ENCODE data around the gene TROAP. TPM values are rescaled to one million over a fixed set of nuclear protein-coding genes. Genes with fewer than 3 reads are reported as not detected.

The TROAP gene
- total and polyA plus RNA-seq, 9 of the 15 experiments (the other 6 are each of a cell fraction or from before 2014, with no cell fraction given), result 46.4 to 171 (median 59.8) TPM

DNA sequence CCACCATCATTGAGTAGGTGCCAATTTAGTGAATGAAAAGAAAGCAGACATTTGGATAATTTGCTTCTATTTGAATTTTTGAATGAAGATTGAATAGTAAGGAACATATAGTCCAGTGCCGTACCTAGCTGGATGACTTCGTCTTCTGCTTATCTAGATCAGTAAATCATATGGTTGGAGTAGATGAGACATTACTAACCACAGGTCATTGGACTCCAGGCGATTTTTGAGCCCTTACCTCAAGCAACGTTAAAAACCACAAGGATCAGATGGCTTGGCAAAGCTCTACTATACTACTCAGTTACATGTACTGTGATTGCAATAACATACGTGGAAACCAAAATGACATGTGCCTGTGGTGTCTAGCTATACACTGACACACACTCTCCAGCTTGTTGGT is 42.5 kb downstream of the TROAP start (continued):
- TF ChIP-seq, protein P1, sequence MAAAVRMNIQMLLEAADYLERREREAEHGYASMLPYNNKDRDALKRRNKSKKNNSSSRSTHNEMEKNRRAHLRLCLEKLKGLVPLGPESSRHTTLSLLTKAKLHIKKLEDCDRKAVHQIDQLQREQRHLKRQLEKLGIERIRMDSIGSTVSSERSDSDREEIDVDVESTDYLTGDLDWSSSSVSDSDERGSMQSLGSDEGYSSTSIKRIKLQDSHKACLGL (CRISPR knock-in tag; IDR thresholded peaks at IDR 0.05; ENCODE audit: borderline replicate concordance, poor library complexity, severe bottlenecking), result no peak
- TF ChIP-seq MED1 (CRISPR knock-in tag; IDR thresholded peaks at IDR 0.05; ENCODE audit: borderline replicate concordance), result no peak
- TF ChIP-seq, protein P2, sequence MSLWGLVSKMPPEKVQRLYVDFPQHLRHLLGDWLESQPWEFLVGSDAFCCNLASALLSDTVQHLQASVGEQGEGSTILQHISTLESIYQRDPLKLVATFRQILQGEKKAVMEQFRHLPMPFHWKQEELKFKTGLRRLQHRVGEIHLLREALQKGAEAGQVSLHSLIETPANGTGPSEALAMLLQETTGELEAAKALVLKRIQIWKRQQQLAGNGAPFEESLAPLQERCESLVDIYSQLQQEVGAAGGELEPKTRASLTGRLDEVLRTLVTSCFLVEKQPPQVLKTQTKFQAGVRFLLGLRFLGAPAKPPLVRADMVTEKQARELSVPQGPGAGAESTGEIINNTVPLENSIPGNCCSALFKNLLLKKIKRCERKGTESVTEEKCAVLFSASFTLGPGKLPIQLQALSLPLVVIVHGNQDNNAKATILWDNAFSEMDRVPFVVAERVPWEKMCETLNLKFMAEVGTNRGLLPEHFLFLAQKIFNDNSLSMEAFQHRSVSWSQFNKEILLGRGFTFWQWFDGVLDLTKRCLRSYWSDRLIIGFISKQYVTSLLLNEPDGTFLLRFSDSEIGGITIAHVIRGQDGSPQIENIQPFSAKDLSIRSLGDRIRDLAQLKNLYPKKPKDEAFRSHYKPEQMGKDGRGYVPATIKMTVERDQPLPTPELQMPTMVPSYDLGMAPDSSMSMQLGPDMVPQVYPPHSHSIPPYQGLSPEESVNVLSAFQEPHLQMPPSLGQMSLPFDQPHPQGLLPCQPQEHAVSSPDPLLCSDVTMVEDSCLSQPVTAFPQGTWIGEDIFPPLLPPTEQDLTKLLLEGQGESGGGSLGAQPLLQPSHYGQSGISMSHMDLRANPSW (CRISPR knock-in tag; IDR thresholded peaks at IDR 0.05), result no peak
- TF ChIP-seq, protein P3, sequence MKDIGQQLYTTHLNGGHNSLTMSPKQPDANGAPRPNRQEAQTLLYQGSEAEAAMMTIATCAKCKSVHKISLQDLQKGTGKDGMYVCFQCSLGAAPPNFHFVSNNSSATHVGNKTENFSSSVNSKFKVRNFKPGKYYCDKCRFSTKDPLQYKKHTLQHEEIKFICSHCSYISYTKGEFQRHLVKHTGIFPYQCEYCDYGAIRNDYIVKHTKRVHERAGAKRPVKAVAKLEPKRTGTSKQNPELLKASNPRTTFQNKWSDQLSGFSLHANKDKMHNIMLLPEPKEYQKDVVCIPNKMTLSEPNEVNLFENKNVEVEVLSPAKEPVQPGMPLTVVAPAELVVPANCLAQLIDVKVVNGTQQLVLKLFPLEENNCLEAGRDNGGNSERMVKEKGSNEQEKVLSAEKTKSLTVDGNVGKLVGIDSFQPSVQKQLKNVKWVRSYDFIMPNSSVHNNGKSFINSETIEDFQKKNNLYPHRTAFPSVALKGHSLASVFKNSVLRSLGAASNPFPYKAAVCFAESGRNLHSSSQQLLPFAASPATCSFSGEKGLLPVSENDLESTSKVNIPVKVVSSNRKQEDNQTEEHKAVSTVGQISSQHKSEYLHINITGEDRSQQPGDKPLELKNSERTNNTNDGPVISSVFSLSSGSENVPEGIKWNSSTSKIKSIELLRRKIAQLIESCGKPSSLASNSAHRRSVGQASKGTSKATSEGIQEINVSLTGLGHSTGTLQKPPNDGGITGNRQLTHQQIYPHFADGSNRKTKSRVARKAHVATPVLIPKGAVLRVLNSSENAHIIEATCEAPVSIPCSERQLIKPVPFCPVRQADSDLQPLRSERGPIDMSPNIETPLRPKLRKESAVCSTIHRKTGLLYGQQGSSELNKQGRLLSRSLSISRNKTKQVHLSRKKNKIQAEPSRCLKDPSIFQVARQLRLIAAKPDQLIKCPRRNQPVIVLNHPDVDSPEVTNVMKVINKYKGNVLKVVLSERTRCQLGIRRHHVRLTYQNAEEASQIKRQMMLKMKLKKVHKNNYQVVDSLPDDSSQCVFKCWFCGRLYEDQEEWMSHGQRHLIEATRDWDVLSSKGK (CRISPR knock-in tag; IDR thresholded peaks at IDR 0.05), result no peak
- TF ChIP-seq, protein P4, sequence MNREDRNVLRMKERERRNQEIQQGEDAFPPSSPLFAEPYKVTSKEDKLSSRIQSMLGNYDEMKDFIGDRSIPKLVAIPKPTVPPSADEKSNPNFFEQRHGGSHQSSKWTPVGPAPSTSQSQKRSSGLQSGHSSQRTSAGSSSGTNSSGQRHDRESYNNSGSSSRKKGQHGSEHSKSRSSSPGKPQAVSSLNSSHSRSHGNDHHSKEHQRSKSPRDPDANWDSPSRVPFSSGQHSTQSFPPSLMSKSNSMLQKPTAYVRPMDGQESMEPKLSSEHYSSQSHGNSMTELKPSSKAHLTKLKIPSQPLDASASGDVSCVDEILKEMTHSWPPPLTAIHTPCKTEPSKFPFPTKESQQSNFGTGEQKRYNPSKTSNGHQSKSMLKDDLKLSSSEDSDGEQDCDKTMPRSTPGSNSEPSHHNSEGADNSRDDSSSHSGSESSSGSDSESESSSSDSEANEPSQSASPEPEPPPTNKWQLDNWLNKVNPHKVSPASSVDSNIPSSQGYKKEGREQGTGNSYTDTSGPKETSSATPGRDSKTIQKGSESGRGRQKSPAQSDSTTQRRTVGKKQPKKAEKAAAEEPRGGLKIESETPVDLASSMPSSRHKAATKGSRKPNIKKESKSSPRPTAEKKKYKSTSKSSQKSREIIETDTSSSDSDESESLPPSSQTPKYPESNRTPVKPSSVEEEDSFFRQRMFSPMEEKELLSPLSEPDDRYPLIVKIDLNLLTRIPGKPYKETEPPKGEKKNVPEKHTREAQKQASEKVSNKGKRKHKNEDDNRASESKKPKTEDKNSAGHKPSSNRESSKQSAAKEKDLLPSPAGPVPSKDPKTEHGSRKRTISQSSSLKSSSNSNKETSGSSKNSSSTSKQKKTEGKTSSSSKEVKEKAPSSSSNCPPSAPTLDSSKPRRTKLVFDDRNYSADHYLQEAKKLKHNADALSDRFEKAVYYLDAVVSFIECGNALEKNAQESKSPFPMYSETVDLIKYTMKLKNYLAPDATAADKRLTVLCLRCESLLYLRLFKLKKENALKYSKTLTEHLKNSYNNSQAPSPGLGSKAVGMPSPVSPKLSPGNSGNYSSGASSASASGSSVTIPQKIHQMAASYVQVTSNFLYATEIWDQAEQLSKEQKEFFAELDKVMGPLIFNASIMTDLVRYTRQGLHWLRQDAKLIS (CRISPR knock-in tag; IDR thresholded peaks at IDR 0.05), result no peak
- TF ChIP-seq, protein P5, sequence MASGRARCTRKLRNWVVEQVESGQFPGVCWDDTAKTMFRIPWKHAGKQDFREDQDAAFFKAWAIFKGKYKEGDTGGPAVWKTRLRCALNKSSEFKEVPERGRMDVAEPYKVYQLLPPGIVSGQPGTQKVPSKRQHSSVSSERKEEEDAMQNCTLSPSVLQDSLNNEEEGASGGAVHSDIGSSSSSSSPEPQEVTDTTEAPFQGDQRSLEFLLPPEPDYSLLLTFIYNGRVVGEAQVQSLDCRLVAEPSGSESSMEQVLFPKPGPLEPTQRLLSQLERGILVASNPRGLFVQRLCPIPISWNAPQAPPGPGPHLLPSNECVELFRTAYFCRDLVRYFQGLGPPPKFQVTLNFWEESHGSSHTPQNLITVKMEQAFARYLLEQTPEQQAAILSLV (tag; IDR thresholded peaks at IDR 0.05), result no peak
- no peak for TF ChIP-seq ZNF79 (CRISPR knock-in tag; IDR thresholded peaks at IDR 0.05; ENCODE audit: low read depth)
- no peak for TF ChIP-seq SNIP1 (IDR thresholded peaks at IDR 0.05; ENCODE audit: low read depth)
- TF ChIP-seq, protein P6, sequence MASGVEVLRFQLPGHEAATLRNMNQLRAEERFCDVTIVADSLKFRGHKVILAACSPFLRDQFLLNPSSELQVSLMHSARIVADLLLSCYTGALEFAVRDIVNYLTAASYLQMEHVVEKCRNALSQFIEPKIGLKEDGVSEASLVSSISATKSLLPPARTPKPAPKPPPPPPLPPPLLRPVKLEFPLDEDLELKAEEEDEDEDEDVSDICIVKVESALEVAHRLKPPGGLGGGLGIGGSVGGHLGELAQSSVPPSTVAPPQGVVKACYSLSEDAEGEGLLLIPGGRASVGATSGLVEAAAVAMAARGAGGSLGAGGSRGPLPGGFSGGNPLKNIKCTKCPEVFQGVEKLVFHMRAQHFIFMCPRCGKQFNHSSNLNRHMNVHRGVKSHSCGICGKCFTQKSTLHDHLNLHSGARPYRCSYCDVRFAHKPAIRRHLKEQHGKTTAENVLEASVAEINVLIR (CRISPR knock-in tag; IDR thresholded peaks at IDR 0.05), result no peak
- no peak for TF ChIP-seq BRD4 (IDR thresholded peaks at IDR 0.05)
- TF ChIP-seq, protein P7, sequence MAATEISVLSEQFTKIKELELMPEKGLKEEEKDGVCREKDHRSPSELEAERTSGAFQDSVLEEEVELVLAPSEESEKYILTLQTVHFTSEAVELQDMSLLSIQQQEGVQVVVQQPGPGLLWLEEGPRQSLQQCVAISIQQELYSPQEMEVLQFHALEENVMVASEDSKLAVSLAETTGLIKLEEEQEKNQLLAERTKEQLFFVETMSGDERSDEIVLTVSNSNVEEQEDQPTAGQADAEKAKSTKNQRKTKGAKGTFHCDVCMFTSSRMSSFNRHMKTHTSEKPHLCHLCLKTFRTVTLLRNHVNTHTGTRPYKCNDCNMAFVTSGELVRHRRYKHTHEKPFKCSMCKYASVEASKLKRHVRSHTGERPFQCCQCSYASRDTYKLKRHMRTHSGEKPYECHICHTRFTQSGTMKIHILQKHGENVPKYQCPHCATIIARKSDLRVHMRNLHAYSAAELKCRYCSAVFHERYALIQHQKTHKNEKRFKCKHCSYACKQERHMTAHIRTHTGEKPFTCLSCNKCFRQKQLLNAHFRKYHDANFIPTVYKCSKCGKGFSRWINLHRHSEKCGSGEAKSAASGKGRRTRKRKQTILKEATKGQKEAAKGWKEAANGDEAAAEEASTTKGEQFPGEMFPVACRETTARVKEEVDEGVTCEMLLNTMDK (IDR thresholded peaks at IDR 0.05; ENCODE audit: borderline replicate concordance, insufficient read depth, low read depth, low read length, poor library complexity, severe bottlenecking), result no peak

All from K562 (cell line).